DMS 273 treated with DMSO at 0.1 percent for 48 hours (cell line): ENCODE measurements around the gene TPTE2.
"Not testable (repeated sequence)": the region's sequence is repeated elsewhere in the genome, so short reads cannot be mapped to it uniquely, and the experiment has no call there.

Experiments
- DNase-seq: peaks from one replicate; lab custom pipeline; 2025; lab: John Stamatoyannopoulos, UW

The TPTE2 gene

DNA sequence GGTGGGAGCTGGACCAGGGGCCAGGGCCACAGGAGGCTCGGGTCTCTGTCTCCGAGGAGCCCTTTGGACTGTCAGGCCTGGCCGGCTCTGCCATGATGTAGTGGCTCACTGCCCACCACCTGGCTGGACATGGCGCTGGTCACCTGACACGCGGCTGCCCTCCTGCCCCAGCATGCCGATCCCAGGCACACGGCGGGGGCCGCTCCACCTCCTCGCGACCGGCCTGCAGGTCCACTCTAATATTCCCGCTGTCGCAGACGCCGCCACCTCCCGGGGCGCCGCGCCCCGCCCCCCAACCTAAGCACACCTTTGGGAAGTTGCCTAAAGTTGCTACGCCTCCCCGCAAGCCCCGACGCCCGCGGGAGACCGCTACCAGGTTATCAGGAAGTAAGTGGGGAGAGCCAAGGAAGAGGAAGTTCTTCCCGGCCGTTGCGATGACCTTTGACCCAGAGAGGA lies at the start of gene TPTE2:
Gene TPTE2, minus strand, starts transcription at position 406 of the 456 bp plus-strand sequence. CDS start 58,298 bp downstream, outside the sequence.
- DNase-seq, result not testable (repeated sequence)

DNA sequence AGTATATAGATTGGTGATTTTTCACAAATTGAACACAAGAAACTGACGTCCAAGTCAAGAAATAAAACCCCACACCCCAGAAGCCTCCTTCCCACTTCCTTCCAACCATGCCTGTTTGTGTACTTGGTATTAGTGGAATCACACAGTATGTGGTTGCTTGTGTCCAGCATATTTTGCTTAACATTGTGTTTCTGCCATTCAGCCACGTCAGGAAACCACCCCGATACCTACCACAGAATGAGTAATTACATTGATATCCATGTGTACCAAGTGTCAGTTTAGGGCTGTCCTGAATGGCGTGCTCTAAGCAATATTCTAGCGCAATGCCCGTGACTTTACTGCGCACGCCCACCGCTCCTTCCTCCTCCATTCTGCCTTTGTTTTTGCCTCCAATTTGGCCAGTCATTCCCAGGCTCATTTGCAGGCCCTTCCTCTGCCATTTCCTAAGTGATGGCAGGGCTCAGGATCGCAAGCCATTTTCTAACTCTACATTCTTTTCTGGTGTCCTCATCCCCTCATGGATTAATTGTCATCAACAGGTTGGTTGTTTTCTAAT lies 46.3 kb upstream of the TPTE2 start:
- no peak for DNase-seq

DNA sequence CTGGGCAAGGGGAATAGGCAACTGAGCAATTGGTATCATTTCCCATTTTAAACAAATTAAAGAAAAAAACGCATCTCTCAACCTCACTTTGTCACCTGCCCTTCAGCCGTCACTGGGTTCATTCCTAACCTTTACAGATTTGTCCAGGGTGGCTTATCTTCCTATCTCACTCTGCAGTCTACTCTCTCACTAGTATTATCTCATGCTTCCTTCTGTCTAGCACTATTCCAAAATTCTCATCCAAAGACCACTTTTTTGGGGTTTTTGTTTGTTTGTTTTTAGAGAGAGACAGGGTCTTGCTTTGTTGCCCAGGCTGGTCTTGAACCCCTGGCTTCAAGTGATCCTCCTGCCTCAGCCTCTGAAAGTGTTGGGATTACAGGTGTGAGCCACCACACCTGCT lies 45.4 kb upstream of the TPTE2 start:
- no peak for DNase-seq

DNA sequence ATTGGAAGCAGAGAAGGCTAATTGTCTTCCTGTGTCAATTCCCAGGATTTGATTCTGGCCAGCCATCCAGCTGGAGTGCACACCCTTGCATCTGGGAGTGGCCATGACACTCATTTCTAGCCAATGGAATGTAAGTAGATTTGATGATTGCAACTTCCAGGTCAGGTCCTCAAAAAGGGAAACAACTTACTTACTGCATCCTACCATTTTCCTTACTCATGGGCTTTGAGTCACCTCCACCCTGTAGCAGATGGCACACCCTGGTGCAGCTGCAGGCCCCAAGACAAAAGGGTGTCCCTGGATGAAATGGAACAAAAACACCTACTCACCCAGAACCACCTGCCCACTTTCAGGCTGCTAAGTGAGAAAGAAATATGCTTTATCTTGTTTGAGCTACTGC lies 44.8 kb upstream of the TPTE2 start:
- no peak for DNase-seq

DNA sequence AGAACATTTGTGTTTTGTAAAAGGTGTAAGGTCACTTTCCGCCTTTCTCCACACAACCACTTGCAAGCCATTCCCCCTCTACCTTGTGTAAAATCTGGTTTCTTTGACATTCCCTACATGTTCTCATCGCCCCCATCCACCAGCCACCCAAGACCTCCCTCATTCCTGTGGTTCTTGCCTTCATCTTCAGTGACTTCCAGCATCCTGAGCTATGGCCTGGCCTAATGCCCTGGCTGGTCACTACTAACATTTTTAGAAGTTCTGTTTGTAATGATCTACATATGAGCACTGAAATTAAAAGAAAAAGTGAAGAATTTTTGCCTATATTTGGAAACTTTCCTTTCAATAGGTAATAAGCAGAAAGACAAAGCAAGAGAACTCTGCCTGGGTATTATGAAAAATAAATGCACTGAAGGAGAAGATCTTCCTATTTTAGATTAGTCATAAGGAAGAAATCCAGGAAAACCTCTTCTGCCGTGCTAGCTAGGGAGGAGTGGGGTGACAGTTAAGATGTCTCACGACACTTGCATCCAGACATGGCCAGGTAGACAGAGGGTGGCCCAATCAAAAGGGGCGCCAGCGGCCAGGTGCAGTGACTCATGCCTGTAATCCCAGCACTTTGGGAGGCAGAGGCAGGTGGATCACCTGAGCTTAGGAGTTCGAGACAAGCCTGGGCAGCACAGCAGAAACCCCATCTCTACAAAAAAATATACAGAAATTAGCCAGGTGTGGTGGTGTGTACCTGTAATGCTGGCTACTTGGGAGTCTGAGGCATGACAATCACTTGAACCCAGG lies 44.0 kb upstream of the TPTE2 start:
- DNase-seq, result no peak

DNA sequence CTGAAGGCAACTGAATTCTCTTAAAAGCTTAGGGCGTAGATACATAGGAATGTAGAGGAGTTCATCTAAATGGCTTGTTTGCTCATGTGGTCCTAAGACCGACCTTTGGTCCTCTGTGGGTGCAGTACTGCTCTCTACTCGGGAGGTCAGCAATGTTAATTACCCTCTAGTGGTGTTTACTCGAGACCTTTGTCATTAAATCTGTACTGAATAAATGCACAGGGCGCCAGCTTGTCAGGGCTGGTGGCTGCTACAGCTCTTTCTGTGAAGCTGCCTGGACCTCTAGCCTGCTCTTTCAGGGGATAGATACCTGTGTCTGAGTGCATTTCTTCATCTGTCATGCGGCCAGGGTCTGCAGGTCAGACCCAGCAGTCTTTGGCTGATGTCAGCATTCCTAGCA lies 43.0 kb upstream of the TPTE2 start:
- DNase-seq, result no peak

DNA sequence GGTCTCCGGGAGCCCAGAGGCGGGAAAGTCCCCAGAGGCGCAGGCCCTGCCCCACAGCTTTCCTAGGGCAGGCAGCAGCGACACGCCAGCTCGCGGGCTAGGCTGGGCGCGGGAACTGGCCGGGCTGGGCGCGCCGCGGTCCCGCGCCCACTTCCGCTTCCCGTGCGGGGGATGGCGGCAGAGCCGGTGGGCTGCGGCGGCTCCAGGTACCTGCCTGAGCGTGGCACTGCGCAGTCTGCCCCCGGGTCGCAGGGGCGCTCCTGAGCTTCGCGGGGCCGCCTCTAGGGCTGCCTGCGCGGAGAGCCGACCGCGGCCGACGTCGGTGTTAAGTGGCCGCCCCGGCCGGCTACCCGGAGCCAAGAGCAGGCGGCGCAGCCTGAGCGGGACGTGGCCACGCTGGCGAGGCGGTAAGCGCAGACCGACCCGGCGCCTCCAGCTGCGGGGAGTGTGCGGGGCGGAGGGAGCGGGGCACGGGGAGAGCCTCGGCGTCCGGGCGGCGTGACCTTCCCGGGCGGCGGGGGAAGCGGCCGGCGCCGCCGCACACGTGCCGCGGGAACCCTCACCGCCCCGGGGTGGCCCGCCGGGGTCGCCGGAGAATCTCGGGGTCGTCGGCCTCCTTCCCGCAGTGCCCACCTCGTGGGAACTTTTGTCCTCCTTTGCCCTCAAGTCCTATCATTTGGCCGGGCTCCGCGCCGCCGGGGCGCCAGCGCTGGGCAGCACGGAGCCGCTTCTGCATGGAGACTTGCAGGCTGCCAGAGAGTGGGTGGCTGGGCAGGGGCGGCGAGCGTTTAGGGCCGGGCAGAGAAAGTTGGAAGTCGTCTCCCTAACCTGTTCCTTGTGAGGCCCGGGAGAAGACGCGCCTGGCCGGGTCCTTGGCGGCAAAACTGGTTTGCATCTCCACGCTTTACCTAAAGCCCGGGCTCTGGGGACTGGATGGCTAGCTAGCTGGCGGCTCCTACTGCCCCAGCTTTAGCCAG lies 40.7 kb upstream of the TPTE2 start:
- DNase-seq, result no peak

DNA sequence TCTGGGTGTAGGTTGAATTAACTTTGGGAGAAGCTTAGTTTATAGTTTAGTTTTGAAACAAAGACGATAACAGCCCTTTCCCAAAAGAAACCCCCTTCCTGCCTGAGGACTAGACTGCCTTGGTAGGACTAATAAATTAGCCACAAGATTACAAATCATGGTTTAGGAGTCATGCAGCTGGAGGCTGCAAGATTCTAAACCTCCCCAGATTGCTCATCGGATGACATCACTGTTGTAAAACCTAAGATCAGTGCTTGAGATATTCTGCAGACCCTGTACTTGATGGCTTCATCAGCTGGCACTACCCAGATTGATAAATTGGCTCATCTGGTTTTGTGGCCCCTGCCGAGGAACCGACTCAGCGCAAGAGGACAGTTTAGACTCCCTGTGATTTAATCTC lies 36.2 kb upstream of the TPTE2 start:
- DNase-seq, result no peak

DNA sequence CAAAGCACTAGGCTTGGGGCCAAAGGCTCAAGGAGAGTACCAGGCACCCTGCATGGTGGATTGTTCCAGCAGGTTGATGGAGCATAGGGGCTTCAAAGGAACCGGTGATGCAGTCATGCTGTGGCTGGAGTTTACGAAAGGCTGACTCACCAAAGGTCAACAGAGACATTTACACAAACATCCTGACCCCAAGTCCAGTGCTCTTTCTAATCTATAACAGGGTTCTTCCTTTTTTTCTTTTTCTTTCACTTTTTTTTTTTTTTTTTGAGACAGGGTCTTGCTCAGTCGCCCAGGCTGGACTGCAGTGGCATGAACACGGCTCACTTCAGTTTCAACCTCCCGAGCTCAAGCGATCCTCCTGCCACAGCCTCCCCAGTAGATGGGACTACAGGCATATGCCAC lies 35.6 kb upstream of the TPTE2 start:
- no peak for DNase-seq

DNA sequence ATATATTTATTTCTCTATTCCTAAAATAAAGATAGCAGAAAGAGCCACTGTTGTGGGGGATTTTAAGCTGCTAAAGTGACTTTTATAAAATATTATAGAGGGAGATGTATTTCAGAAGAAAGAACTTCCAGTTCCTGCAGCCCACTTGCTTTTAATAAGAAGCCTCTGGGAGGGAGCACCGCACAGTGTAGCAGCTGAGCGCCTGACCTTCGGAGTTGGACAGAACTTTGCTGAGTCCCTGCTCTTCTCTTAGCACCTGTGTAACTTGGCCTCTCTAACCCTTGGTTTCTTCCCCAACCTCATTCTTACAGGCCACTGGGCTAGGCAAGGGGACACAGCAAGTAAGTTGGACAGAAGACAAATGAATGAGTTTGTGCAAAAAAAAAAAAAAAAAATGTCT lies 34.8 kb upstream of the TPTE2 start:
- DNase-seq, result no peak

DNA sequence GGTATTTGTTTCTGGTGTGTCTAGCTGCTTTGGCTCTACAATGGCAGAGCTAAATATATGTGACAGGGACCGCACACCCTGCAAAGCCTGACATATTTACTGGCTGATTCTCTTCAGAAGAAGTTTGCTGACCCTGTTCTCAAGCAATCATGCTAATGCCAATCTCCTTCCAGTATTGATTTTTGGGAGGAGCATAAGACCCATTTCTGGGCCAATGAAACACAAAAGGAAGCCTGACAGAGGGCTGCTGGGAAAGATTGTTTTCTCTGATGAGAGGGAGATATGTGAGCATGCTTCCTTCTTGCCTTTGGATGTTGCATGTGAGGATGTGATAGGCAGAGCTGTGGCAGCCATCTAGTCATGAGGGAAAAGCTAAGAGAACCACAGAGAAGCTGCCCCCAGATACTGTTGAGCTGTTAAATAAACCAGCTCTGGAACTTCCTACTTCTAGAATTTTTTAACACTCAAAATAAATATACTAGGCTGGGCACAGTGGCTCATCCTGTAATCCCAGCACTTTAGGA lies 31.4 kb upstream of the TPTE2 start:
- DNase-seq, result no peak

DNA sequence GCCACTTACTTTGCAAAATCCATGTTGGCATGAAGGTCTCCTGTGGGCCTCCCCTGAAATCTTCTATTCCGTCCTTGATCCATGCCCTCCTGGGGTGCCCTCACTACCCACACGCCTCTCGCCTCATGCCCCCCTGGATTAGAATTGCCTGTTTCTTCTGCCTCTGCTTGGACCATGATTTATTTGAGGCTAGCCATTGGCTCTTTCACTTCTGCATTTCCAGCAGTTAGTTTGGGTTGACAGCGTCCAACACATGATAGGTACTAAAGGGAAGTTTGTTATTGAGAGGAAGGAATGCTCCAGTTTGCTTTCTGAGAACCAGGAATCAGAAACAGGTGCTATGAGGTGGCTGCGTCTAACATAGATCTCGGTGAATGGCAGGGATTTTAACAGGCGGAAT lies 30.5 kb upstream of the TPTE2 start:
- no peak for DNase-seq

DNA sequence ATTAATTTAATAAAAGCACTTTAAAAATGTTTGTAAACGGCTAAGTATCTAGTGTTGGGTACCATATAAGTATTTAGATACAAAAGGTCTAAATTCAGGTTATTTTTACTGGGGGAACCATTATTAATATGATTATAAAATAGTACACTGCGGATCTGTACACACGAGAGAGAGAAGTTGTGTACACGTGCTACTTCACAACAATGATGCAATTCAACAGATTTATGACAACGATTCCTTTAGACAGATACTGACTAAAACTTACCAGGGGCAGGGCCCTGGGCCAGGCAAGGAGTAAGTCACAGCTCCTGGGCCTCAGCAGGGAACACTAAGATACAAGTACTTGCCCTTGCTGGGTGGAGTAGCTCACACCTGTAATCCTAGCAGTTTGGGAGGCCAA lies 29.1 kb upstream of the TPTE2 start:
- no peak for DNase-seq

DNA sequence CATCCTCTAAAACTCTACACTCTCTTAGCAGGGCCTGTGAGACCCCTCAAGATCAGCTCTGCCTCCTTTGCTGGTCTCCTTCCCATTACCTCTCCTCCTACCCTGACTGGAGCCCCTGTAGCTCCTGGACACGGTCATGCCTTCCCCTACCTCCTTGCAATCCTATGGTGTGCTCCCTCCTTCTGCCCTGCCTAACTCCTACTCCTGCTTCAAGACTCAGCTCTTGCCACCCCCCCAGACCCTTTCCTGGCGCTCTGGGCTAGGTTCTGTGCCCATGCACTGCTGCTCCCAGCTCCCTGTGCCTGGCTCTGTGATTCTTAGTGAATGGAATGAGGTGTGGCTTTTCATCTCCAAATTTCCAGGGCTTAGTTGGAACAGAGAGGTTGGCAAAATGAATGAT lies 28.0 kb upstream of the TPTE2 start:
- no peak for DNase-seq

DNA sequence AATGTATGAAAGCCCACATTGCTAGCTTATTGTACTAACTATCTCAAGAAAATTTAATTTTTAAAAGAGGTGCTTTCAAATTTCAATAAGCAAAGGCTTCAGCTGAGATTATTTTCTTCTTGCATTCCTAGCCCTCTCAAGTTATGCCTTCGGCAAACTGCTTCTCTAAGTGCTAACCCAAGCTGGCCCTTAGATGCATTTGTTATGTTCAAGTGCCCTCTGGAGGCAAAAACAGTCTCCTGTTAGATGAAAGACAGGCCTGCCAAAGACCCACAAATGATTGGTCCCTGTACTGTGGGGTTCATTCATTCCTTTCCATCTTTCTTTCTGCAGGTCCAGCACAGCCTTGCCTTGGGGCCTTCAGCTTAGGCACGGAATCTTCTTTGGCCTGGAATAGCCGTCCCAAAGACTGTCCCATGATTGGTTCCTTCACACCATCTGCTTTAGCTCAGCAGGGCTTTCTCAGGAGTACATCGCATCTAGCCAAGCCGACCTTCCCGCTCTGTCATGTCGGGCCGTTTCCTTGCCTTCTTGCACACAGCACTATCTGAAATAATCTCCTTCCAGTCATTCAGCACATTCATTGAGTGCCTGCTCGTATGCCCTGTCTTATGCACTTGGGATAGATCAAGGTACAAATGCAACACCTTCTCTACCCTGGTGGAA lies 26.4 kb upstream of the TPTE2 start:
- DNase-seq, result no peak

DNA sequence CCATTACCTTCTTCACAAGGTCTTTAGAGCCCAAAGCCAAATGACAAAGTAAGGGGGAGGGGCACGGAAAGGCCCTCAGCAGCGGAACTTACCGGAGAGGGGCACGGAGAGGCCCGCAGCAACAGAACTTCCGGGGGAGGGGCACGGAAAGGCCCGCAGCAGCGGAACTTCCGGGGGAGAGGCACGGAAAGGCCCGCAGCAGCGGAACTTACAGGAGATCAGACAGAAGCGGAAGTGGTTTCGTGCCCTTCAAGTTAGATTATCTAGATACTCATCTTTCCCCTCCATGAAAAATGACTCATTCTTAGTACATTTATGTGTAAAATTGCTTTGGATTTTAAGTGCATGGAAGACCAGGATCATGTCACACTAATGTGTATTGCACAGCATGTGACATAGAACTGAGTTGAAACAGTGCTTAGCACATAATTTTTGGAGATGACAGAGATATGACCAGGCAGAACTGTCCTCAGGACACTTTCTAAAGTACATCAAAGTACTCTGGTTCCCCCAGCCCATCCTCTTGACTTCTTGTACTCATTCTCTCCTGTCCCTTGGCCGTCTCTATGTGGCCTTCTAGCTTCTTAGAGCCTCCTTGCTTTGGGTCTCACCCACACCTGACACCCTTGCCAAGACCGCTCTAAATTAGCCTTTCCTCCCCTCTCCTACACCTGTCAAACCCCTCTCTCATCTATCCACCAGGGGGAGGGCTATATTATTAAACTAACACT lies 25.7 kb upstream of the TPTE2 start:
- DNase-seq, result no peak

DNA sequence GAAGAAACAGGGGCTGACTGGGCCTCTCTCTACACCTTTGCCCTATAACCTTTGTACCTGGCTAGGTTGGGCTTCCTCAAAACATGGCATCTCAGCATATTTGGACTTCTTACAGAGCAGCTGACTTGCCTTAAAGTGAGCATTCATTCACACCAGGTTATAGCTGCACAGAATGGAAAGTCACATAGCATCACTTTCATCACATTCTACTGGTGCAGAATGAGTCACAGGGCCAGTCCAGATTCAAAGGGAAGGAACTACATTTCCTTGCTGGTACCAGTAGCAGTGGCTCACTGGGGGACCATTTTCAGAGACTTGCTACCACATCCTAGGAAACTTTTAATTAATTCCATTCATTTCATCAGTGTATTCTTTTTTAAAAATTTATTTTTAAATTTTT lies 20.3 kb upstream of the TPTE2 start:
- no peak for DNase-seq

DNA sequence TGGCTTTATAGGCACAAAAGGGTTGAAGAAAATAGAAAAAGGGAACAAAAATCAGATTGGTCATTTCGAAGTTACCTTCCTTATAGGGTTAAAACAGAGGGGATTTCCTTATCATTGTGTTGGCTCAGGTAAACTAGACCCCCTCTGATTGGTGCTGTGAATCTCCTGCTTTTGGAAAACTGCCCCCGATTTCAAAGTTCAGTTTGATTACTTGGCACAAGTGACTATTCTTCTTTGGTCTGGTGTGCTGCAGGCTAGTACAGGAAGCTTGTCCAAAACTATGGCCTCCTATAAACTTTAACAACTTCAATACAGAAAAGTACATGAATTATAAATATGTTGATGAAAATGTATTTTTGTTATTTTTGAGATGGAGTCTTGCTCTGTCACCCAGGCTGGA lies 13.9 kb upstream of the TPTE2 start:
- no peak for DNase-seq

DNA sequence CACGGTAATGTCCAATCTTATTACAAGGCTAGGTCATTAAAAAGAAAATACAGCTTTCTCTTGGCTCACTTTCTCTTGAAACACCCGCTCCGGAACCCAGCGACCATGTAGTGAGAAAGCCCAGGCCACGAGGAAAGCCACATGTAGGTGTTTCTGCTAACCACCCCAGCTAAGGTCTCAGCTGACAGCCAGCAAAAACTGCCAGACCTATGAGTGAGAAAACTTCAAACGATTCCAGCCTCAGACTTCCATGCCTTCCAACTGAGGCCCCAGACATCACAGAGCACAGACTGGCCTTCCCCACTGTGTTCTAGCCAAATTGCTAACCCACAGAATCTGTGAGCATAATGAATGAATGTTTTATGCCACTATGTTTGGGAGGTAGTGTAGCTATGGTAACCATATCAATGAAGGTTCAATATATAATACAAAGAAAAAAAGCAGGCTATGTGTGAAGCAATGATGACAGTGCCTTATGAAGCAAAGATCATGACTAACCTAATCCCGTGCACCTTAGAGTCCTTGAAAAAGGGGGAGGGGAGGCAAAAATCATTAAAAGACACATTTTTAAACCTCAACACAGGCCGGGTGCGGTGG lies 11.9 kb upstream of the TPTE2 start:
- no peak for DNase-seq

DNA sequence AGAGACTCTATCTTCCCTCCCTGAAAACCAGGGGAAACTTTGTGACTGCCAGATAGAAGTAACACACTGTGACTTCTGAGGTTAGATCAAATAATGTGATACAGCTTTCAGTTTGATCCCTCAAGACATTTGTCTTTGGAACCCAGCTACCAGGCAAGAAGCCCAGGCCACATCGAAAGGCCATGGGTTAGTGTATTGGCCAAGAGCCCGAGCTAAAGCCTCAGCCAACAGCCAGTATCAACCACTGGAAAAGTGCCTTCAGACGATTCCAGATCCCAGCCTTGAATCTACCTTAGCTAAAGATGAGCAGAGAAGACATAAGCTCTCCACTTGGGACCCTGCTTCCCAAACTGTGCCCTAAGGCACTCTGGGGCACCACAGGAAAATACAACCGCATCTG lies 10.9 kb upstream of the TPTE2 start:
- DNase-seq, result no peak
